Superior temporal gyrus (tissue), 1 donor: ENCODE results near the gene TIE1.

Experiments used
- DNase-seq: peaks from one replicate; pipeline ENCODE4 v3.0.0-alpha.2; 2016; ENCODE audit errors: extremely low spot score

TIE1 gene

DNA sequence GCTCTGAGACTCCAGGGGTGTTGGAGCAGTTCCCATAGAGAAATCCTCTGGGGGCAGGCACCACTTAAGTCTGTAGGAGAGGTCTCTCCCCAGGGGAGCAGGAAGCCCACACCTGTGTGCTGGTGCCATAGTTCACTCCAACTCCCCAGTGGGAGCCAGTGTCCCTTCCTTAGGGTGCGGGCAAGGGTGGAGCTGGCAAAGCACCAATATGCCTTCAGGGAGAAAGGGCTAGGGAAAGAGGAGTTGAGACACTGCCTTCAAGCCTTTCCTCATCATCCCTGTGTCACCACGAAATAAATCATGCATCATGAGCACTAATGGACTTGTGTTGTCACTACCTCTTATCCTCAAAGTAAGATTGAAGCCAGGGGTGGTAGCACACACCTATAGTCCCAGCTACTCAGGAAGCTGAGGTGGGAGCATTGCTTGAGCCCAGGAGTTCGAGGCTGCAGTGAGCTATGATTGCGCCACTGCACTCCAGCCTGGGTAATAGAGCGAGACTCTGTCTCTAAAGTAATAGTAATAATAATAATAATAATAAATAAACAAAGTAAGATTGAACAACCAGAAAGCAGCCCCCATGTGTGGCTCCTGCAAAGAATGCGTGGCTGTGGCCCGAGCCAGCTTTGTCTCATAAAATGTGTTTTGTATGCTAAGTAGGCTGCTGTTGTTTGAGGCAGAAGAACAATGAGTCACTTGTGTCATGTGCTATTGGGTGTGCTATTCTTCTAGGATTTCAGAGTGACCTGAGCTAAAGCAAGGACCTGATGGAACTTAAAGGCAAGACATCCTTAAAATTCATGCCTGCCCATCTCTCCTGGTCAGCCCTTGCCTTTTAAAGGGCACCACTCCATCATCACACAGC is 6.7 kb upstream of the TIE1 start:
- DNase-seq = peak; percentile 95

DNA sequence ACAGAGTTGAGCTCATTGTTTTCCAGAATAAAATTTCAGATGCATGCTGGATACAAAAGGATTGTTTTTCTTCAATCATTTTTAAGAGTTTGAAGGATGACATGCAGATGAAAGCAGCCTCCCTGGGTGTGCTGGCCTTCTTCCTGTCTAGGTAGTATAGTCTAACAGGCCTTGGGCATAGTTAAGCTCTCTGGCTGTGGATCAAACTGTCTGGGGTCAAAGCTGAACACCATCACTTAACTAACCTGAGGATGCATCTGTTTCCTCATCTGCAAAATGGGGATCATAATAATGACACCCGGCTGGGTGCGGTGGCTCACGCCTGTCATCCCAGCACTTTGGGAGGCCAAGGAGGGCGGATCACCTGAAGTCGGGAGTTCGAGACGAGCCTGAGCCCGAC is 6.0 kb upstream of the TIE1 start:
- DNase-seq = no peak

DNA sequence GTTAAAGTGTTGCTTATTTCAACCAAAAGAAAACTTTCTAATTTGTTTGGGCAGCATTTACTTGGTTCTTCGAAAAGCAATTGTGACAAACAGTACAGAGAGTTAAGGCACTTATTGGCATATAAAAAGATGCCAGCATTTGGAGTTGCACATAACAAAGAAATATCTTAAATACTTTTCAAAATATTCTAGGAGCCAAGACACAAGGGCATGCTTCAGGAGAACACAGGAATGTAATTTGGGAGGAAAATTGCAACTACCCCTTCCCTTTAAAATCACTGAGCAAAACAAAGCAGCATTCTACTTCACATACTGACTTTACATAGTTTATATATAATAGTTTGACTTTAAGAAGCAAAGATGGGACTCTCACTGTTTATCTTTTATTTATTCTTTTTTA is 4.6 kb upstream of the TIE1 start:
- DNase-seq = no peak

DNA sequence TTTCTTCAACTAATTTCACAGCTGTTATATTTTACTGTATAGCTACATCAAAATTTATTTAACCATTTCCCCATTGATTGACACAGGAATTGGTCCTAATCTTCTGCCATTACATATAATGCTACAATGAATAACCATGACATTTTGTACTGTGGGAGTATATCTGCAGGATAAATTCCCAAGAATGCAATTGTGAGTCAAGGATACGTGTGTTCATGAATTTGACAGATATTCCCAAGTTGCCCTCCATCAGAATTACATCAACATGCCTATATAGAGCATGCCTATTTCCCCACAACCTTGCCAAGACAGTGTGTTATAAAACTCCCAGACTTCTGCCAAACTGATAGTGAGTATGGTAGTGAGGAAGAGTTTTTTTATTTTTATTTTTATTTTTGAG is 2.7 kb upstream of the TIE1 start:
- DNase-seq = no peak

DNA sequence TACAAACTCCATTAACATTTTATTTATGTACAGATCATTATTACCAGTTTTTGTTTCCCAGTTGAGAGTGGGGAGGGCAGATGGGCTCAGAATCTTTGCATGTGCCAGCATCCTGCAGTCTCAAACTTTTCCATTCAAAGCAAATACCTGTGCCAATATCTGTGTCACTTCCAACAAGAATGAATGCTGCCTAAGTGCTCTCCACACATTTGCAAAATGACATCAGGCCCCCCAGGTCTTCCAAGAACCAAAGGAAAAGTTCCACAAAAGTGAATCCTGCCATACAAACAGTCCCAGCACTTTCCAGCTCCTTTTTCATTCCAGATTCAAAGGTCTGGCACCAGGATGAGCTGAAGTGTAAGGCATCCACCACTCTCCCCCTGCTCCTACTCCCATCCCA is 1.7 kb upstream of the TIE1 start:
- no peak for DNase-seq

DNA sequence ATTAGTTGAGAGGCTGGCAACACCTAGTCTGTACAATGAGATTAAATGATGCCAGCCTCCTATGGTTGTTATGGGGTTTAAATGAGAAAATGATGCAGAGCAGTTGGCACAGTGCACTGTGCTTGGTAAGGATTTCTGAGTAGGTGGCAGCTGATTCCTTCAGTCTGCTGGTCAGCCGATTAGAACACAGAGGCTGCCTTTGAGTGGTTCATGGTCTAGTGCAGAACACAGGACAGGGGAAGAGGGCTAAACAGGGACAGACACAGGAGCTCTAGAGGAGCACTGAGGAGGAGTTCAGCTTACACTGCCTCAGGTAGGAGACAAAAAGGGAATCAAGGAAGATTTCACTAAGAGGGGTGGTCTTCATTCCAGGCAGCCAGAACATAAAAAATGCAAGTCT is 1.4 kb downstream of the TIE1 start:
- DNase-seq = no peak

DNA sequence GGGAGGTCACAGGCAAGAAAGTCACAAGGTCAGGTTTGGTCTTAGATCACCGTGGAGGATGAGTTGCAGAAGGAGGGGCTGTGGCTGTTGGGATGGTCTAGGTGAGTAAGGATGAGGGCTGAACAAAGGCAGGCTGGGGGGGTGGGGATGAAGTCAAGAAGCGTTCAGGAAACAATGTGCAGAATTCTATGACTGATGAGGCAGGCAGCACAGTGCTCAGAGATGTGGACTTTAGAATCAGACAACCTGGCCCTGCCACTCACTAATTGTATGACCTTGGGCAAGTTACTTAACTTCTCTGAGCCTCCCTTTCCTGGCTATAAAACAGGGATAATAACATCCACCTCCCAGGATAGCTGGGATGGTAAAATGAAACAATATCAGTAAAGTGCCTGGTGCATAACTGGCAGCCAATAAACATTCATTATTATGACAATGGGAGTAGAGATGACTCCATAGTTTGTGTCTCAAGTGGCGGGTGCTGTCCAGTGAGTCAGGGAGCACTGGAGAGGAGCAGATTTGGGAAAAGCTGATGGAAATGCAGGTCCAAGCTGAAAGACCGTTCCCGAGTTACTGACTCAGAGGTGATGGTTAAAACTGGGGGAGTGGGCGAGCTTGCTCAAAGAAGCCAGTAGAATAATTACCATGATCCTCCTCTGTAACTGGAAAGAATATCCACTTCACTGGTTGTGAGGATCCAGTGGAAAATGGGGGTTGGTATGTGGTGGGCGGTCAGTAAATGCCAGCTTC is 2.1 kb downstream of the TIE1 start:
- DNase-seq = no peak

DNA sequence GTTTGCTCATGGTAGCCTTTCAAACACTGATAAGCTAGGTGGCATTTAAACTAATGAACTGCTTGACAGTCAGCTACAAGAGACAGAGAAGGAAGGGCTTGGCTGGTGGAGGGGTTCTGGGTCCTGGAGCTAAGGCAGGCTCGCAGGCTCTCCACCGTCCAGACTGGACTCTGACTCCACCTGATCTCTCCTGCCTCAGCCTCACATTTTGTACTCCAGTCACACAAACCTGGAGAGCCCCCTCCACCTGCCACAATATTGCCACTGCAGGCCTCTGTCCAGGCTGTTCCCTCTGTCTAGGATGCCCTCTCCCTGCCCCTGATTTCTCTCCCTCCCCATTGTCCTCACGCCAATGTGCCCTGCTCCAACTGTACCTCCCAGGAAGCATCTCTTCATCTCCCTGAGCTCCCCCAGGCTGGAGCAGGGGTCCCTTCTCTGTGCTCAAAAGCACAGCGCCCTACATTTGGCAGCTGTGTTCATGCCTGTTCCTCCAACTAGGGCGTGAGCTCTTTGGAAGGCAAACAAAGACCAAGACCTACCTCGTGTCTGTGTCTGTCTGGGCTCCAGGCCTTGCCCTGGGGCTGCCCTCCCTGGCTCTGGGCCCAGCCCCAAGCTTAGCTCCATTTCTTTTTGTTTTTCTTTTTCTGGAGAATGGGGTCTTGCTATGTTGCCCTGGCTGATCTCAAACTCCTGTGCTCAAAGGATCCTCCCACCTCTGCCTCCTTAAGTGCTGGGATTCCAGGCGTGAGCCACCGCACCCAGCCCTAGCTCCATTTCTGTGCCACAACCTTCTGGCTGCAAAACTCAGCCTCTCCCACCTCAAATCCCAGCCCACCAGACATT is 2.9 kb downstream of the TIE1 start:
- no peak for DNase-seq

DNA sequence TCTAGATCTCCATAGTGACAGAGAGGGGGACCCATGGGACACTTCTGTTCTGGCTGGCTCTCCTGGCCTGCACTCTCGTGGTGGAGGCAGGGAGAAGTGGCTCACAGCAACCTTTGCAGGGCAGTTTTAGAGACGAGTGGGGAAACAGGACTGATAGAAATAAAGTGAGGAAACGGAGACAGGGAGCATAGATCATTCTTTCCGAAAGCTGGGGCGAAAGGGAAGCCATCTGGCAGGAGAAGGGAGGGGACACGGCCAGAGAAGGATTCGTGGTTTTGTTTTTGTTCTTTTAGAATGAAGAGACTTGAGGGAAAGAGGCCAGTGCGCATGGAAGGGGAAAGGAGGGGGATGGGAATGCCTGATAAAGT is 3.5 kb downstream of the TIE1 start:
- DNase-seq = no peak

DNA sequence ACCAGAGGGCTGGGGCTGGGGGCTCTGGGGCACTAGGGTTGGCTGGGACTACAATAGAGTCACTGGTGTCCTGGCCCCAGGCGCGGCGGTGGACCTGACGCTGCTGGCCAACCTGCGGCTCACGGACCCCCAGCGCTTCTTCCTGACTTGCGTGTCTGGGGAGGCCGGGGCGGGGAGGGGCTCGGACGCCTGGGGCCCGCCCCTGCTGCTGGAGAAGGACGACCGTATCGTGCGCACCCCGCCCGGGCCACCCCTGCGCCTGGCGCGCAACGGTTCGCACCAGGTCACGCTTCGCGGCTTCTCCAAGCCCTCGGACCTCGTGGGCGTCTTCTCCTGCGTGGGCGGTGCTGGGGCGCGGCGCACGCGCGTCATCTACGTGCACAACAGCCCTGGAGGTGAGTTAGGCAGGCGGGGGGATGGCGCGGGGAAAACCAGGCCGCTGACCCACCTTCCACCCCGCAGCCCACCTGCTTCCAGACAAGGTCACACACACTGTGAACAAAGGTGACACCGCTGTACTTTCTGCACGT is 4.1 kb downstream of the TIE1 start:
- DNase-seq = no peak

DNA sequence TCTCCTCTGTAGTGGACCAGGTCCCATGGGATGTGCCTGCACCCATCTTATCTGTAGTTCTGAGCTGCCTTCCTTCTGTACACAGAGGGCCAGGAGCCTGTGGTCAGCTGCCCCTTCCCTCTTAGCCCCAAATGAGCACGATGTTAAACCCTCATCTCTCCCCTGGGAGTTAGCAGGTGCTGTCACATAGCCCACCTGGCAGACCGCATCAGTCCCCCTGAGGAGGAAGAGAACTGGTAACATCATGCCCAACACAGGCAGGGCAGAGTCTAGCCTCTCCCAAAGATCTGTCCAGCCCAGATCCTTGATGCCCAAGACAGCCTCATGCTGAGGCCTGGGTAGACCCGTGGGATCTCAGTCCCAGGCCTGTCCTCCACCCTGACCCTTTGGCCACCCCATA is 4.7 kb downstream of the TIE1 start:
- no peak for DNase-seq

DNA sequence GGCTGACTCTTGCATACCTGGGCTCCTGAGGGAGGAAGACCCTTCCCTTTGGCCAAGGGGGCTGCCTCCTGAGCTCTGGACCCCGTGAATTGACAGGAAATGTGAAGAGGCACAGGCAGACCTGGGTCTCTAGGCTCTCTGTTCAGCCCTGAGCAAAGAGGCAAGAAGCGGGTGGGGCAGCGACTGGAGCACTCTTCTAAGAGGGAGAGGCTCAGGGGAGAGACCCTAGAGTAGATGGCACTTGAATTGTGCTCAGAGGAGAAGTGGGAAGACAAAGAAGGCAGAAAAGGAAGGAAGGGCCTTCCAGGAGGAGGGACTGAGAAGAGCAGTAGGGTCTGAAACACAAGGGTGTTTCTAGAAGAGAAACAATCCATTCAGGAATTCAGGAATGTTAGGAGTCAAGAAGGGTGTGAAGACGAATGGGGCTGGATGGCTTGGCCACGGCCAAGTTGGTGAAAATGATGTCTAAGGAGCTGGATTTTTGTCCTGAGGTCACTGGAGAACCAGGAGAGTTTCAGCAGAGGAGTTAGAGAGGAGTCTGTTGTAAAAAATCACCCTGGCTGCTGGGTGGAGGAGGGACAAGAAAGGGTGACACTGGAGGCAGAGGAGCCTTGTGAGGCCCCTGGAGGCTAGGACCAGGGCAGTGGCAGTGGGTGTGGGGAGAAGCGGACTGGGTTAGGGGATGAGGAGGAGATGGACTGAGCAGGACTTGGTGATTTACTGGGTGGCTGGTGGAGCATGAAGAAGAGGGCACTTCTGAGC is 5.3 kb downstream of the TIE1 start:
- no peak for DNase-seq

DNA sequence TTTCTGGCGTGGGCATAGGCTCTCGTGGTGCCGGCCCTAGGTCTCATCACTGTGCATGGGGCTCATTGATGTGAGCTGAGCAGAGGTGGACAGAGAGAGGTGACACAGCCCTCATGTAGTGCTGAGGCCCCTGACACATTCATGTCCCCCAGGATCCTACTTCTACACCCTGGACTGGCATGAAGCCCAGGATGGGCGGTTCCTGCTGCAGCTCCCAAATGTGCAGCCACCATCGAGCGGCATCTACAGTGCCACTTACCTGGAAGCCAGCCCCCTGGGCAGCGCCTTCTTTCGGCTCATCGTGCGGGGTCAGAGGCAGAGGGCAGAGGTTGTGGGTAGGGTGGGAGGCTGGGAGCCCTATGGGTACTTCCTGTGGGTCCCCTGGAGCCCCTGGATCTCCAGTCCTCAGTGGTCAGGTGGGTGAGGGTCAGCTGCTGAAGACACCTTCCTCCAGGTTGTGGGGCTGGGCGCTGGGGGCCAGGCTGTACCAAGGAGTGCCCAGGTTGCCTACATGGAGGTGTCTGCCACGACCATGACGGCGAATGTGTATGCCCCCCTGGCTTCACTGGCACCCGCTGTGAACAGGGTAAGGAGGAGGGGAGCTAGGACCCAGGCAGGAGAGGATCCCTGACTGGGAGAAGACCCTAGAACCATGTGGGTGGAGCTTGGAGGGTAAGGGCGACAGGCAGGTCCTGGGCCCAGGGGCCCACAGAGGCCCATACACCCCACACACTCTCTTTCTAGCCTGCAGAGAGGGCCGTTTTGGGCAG is 6.1 kb downstream of the TIE1 start:
- DNase-seq = no peak

DNA sequence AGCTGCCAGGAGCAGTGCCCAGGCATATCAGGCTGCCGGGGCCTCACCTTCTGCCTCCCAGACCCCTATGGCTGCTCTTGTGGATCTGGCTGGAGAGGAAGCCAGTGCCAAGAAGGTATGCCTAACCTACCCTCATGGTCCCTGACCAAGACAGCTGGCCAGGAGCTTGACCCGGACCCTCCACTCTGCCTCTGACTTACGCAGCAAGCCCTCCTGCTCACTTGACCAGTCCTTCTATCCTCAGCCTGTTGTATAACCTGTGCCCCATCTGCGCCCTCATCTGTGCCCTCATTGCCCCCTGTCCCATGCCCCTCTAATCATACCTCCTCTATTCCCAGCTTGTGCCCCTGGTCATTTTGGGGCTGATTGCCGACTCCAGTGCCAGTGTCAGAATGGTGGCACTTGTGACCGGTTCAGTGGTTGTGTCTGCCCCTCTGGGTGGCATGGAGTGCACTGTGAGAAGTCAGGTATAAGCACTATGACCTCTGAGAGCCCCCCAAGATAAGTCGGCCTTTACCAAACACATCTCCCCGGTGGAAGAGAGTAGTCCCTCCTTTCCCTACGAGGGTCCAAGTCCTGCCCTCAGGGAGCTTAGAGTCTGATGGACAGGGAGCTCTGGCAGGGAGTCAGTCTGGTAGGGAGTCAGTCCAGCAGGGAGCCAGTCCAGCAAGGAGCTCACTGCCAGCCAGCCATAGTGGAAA is 6.8 kb downstream of the TIE1 start:
- no peak for DNase-seq

DNA sequence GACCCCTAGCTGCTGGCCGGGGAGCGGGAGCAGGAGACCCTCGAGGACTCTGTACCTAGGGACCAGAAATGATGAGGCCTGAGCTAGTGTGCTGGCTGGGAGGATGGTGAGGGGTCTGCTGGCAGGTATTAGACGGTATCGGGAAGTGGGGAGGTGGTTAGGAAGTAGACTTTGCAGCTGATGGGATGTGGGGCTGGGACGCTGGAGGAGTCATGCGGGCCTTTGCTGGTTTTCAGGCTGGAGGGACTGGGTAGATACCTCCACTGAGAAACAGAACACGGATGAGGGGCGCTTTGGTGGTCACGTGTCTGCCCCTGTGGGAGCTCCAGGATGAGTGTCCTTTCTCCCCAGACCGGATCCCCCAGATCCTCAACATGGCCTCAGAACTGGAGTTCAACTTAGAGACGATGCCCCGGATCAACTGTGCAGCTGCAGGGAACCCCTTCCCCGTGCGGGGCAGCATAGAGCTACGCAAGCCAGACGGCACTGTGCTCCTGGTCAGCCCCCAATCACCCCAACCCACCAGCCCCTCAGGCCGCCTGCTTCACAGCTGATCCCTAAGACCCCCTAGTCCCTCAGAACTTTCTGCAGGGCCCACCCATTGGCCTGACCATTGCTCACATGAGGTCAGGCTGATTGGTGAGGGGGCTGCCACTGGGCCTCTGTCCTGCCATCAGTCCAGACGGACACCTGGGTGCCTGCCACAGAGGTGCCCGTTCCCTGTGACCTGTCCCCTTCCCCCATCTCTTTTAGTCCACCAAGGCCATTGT is 8.0 kb downstream of the TIE1 start:
- no peak for DNase-seq

DNA sequence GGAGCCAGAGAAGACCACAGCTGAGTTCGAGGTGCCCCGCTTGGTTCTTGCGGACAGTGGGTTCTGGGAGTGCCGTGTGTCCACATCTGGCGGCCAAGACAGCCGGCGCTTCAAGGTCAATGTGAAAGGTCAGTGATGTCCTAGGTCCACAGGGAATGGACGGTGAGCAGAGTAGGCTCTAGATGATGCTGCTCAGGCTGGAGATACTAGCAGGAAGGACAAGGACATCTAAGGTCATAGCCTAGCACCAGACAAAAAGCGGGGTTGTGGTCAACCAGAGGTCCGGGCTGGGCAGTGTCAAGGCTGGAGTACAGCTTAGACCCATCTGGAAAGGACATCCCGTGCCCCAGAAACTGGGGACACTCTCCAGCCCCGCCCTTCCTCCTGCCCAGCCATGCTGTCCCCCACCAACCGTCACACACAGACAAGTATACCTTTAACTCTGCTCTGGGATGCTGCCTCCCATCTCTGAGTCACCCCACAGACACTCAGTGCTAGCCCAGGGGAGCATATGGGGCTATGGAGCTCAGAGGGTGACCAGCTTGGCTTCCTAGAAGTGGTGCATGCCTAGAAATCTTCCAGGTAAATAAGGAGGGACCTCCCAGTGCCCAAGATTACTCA is 8.7 kb downstream of the TIE1 start:
- no peak for DNase-seq

DNA sequence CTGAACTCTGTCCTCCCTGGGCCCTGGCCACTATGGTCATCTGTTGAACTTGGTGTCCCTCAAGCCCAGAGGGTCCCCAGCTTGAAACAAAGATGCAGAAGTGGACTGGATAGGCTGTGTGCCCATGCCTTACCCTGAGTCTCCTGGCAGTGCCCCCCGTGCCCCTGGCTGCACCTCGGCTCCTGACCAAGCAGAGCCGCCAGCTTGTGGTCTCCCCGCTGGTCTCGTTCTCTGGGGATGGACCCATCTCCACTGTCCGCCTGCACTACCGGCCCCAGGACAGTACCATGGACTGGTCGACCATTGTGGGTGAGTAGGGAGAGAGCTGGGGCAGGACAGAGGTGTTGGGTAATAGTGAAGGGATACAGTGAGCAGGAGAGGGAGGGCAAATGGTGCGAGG is 10.7 kb downstream of the TIE1 start:
- no peak for DNase-seq

DNA sequence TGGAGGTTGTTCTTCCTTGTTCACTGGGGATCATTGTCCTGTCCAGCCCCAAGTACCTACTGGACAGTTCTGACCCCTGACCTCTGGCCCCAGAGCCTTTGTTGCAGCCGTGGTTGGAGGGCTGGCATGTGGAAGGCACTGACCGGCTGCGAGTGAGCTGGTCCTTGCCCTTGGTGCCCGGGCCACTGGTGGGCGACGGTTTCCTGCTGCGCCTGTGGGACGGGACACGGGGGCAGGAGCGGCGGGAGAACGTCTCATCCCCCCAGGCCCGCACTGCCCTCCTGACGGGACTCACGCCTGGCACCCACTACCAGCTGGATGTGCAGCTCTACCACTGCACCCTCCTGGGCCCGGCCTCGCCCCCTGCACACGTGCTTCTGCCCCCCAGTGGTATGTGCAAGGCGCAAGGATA is 11.4 kb downstream of the TIE1 start:
- no peak for DNase-seq
